ENCODE results near the gene MKNK1. TPM values are rescaled to one million over a fixed set of nuclear protein-coding genes. Genes with fewer than 3 reads are reported as not detected.
A peak's percentile ranks its signal among the peaks of the same experiment; 100 is the strongest.

MKNK1 gene
- total RNA-seq, 6 experiments from 2014 or later = 18.0 to 24.3 (median 22.3) TPM

DNA sequence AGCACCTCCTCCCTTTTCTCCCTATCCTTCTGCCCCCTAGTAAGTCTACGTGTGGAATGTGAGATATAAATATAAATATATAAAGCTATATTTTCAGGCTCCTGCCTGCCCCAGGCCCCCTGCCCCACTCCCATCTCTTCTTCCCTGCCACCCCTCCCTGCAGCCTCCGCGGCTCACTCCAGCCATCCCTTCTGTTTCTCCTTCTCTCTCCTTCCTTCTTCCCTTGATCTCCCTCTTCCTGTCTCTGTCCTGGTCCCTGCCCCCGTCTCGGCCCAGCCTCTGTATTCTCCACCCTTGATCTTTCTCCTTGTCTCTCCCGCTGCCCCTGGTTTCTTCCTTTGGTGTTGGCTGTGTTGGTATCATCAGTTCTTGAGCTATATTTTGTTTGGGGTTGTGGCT lies 91.3 kb downstream of the MKNK1 start:
- DNase-seq = no peak
- H3K4me1 Mint-ChIP-seq (ENCODE audit: low read depth) = peaks cover 18% of the 10 kb centered on the region
- TF ChIP-seq, protein P1, sequence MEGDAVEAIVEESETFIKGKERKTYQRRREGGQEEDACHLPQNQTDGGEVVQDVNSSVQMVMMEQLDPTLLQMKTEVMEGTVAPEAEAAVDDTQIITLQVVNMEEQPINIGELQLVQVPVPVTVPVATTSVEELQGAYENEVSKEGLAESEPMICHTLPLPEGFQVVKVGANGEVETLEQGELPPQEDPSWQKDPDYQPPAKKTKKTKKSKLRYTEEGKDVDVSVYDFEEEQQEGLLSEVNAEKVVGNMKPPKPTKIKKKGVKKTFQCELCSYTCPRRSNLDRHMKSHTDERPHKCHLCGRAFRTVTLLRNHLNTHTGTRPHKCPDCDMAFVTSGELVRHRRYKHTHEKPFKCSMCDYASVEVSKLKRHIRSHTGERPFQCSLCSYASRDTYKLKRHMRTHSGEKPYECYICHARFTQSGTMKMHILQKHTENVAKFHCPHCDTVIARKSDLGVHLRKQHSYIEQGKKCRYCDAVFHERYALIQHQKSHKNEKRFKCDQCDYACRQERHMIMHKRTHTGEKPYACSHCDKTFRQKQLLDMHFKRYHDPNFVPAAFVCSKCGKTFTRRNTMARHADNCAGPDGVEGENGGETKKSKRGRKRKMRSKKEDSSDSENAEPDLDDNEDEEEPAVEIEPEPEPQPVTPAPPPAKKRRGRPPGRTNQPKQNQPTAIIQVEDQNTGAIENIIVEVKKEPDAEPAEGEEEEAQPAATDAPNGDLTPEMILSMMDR (IDR thresholded peaks at IDR 0.05) = no peak
- no peak overlapping the region for H3K4me3 Mint-ChIP-seq
- no peaks in the 10 kb centered on the region for H3K36me3 Mint-ChIP-seq (ENCODE audit: low read depth)
- no peaks in the 10 kb centered on the region for H3K9me3 Mint-ChIP-seq
- peaks cover 12% of the 10 kb centered on the region for H3K27me3 Mint-ChIP-seq (ENCODE audit: insufficient read depth)
- H3K27ac Mint-ChIP-seq = no peak overlapping the region

DNA sequence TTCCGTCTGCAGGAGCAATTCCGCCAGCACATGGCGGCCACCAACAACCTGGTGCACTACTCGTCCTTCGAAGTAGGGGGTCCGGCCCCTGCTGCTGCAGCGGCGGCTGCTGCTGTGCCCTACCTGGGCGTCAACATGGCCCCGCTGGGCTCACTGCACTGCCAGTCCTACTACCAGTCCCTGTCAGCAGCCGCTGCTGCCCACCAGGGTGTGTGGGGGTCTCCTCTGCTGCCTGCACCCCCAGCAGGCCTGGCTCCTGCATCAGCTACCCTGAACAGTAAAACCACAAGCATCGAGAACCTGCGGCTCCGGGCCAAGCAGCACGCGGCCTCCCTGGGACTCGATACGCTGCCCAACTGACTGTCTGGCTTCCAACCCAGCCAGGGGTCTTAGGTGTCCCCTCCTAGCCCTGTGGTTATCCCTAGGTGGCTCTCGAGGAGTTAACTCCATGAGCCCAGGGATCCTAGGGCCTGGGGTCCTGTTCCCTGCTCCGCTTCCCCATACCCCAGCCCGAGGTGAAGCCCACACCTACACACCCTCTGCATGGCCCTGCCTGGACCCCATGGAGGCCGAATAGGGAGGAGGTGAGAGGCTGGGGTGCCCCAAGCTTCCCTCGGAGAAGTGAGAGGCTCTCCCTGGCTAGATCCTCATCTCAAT lies 91.8 kb downstream of the MKNK1 start:
- Mint-ChIP-seq H3K27ac (no peak overlapping the region), H3K9me3 (no peaks in the 10 kb centered on the region), H3K27me3 (ENCODE audit: insufficient read depth) (peaks cover 10% of the 10 kb centered on the region), H3K36me3 (ENCODE audit: low read depth) (no peaks in the 10 kb centered on the region), H3K4me3 (no peak overlapping the region), H3K4me1 (ENCODE audit: low read depth) (peaks cover 18% of the 10 kb centered on the region)
- DNase-seq = no peak
- TF ChIP-seq, protein P1 (IDR thresholded peaks at IDR 0.05) = no peak

DNA sequence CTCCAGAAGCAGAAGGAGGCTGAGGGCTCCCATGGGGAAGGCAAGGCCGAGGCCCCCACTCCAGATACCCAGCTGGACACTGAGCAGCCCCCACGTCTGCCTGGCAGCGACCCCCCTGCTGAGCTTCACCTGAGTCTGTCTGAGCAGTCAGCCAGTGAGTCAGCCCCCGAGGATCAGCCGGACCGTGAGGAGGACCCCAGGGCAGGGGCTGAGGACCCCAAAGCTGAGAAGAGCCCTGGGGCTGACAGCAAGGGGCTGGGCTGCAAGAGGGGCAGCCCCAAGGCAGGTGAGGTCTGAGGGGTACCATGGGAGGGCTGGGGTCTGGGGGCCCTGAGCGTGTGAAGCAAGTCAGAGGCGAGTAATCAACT lies 93.1 kb downstream of the MKNK1 start:
- Mint-ChIP-seq H3K36me3 (ENCODE audit: low read depth) (no peaks in the 10 kb centered on the region), H3K27me3 (ENCODE audit: insufficient read depth) (peaks cover 3% of the 10 kb centered on the region), H3K9me3 (no peaks in the 10 kb centered on the region), H3K4me1 (ENCODE audit: low read depth) (peaks cover 18% of the 10 kb centered on the region), H3K4me3 (no peak overlapping the region), H3K27ac (no peak overlapping the region)
- TF ChIP-seq, protein P1 (IDR thresholded peaks at IDR 0.05) = no peak
- no peak for DNase-seq

DNA sequence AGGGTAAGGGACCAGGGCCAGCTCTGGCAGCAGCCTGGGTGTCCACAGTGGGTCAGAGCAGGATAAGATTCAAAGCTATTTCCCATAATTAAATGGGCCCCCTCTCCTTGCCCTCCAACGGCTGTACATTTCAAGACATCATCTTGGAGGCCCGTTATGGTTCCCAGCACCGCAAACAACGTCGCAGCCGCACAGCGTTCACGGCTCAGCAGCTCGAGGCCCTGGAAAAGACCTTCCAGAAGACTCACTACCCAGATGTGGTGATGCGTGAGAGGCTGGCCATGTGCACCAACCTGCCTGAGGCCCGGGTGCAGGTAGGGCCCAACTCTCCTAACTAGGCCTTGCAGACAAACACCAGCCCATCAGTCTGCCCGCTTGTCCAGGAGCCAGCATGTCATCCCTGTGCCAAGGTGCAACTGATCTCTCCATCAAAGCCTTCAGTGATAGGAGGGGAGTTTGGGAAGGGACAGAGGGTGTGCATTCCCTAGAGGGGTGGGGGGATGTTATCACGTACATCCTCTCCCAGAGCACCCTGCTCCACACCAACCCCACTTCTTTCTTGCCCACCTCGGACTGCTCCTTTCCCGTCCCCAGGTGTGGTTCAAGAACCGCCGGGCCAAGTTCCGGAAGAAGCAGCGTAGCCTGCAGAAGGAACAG lies 93.6 kb downstream of the MKNK1 start:
- no peak for DNase-seq
- no peaks in the 10 kb centered on the region for H3K36me3 Mint-ChIP-seq (ENCODE audit: low read depth)
- no peaks in the 10 kb centered on the region for H3K9me3 Mint-ChIP-seq

DNA sequence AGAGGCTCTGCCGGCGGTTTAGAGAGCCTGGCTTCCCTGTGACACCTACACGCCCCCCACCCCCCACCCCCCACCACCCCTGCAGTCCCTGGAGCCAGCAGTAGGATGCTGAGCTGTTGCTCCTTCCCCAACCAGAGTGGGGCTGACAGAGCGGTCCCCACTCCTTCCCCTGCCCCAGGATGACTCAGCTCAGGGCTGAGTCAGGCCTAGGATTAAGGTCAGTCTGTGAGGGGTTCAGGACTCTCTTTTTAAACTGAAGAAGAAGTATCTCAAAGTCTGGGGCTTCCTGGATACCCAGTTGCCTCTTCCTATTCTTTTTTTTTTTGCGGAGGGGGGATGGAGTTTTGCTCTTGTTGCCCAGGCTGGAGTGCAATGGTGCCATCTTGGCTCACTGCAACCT lies 95.3 kb downstream of the MKNK1 start:
- peaks cover 18% of the 10 kb centered on the region for H3K4me1 Mint-ChIP-seq (ENCODE audit: low read depth)
- no peaks in the 10 kb centered on the region for H3K9me3 Mint-ChIP-seq
- H3K27ac Mint-ChIP-seq = no peak overlapping the region
- peaks cover 4% of the 10 kb centered on the region for H3K27me3 Mint-ChIP-seq (ENCODE audit: insufficient read depth)
- no peak overlapping the region for H3K4me3 Mint-ChIP-seq
- TF ChIP-seq, protein P1 (IDR thresholded peaks at IDR 0.05) = no peak
- H3K36me3 Mint-ChIP-seq (ENCODE audit: low read depth) = no peaks in the 10 kb centered on the region
- peak; percentile 31 for DNase-seq

More for the DNA sequence above, 93.6 kb downstream of the MKNK1 start:
- Mint-ChIP-seq H3K4me1 (ENCODE audit: low read depth) (peaks cover 18% of the 10 kb centered on the region), H3K27ac (no peak overlapping the region), H3K4me3 (no peak overlapping the region), H3K27me3 (ENCODE audit: insufficient read depth) (peaks cover 3% of the 10 kb centered on the region)
- TF ChIP-seq, protein P1 (IDR thresholded peaks at IDR 0.05) = no peak

Other genes starting within 250 kb of the MKNK1 start
- gene FAAH, start 210.0 kb downstream of the MKNK1 start, total RNA-seq (2021; fragmentation: NEBNext Ultra II Directional; extraction: Animal tissue kit (Norgen Biotek cat#: 25700)) = under 1 TPM; 0.17 to 0.75 (median 0.21) TPM
- not detected for gene DMBX1, start 114.4 kb downstream of the MKNK1 start, total RNA-seq (2021; fragmentation: NEBNext Ultra II Directional; extraction: Animal tissue kit (Norgen Biotek cat#: 25700))
- not detected for gene KNCN, start 52.6 kb downstream of the MKNK1 start, total RNA-seq (2021; fragmentation: NEBNext Ultra II Directional; extraction: Animal tissue kit (Norgen Biotek cat#: 25700))
- 1 to 10 TPM; 6.3 to 8.5 (median 7.2) TPM for gene MOB3C, start 12.5 kb upstream of the MKNK1 start, total RNA-seq (2021; fragmentation: NEBNext Ultra II Directional; extraction: Animal tissue kit (Norgen Biotek cat#: 25700))
- gene ATPAF1, start 64.1 kb upstream of the MKNK1 start, total RNA-seq (2021; fragmentation: NEBNext Ultra II Directional; extraction: Animal tissue kit (Norgen Biotek cat#: 25700)) = 10 to 100 TPM; 32.7 to 42.9 (median 41.5) TPM
- gene TEX38, start 67.6 kb upstream of the MKNK1 start, total RNA-seq (2021; fragmentation: NEBNext Ultra II Directional; extraction: Animal tissue kit (Norgen Biotek cat#: 25700)) = under 1 TPM in 1 of 6 experiments, not detected in 5; 0.24 TPM
- 10 to 100 TPM; 60.6 to 69.7 (median 66.4) TPM for gene EFCAB14, start 114.8 kb upstream of the MKNK1 start, total RNA-seq (2021; fragmentation: NEBNext Ultra II Directional; extraction: Animal tissue kit (Norgen Biotek cat#: 25700))
- gene CYP4B1, start 194.8 kb upstream of the MKNK1 start, total RNA-seq (2021; fragmentation: NEBNext Ultra II Directional; extraction: Animal tissue kit (Norgen Biotek cat#: 25700)) = not detected